GM12873 (cell line): ENCODE results near the gene LRP5.

ENCODE experiments used
- CTCF ChIP-seq: IDR thresholded peaks from 2 replicates; pipeline ENCODE4 v1.5.1; 2012; ENCODE audit warnings: low read depth, mild to moderate bottlenecking, moderate library complexity, low read length, control low read depth; ENCODE audit not compliant: insufficient read depth; ENCODE audit errors: missing control alignments

LRP5 gene

DNA sequence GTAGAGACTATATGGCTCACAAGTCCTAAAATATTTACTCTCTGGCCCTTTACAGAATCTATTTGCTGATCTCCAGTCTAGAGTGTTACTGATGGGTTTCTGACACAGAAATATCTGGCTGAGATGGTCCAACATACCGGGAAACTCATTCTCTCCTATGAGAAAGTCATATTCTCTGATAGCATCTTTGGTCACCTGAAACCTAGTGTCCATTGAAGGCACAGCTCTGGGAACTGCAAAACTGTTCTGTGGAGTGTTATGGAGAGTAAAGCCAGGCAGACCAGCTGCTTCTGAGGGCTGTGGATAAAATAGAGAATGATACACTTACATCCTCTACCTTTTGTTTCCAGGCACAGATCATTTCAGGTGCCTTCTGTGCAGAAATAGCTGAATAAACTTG lies 38.1 kb upstream of the LRP5 start:
- no peak for TF ChIP-seq CTCF

DNA sequence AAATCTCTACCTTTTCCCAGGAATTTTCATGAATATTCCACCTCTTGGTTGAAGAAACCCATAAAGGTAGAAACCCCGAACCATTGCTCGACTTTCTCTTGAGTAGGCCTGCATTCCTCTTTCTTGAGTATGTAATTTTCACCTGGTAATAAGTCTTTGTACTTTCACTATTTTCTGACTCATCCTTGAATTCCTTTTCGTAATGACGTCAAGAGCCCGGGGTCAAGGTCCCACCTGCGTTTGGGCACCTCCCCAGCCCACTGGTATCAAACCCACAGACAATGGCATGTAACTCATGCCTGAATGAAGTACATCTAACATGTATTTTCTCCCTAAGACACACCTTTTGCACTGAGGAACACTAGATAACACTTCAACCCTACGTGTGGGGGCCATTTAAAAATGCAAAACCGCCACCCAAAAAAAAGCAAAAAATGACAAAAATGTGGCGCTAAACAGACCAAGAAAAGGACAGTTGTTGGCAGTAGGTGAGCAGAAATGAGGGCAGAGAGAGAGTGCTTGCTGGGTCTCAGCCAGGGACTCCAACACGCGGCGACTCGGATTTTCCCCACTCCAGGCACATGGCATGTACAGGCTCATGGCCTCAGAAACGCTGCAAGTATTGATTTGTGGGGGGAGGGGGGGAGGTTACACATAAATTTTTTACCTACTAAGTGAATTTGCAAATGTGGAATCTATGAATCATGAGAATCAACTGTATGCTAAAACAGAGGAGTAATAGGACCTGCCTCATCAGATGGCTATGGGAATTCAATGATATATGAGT lies 36.5 kb upstream of the LRP5 start:
- TF ChIP-seq CTCF, result no peak

- TF ChIP-seq CTCF, result no peak
These were observed 35.5 kb upstream of the LRP5 start for GRCh38 chr11:68276861-68277260.

- no peak for TF ChIP-seq CTCF
These were observed 32.7 kb upstream of the LRP5 start for GRCh38 chr11:68279676-68280075.

DNA sequence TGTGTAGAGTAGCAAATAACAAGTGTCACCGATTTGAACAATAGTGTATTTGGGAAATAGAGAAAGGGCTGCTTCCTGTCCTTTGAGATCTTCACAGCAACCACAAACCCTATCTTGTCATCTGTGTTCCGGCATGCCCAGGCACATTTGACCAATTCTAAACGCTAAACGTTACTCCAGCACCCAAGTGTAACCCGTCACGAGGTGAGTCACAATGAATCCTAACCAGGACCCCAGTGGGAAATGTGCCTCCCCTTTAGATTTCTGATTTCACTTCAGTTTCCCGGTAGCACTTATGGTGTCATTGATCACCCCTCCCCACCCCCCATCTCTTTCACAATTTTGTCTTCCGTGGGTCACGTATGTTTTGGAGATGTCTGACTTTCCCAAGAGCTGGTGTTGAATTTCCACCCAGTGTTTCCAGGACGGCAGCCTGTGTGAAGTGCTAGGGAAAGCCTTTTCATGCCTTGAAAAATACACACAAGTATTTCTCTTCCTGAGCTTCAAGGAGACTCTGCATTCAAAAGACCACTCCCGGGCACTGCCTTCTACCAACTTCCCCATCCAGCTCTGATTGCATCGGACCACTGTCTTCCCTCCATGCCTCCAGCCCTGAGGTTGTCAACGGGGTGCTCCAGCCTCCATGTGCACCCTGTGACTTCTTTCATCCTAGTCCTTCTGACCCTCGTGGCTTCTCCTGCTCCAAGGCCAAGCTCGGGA lies 30.1 kb upstream of the LRP5 start:
- no peak for TF ChIP-seq CTCF

- no peak for TF ChIP-seq CTCF
These were observed 29.5 kb upstream of the LRP5 start for GRCh38 chr11:68282861-68283230.

GRCh38 chr11:68287419-68287818 lies 25.0 kb upstream of the LRP5 start:
- TF ChIP-seq CTCF, result no peak
